Neural cell (in vitro differentiated cells): Measurements from ENCODE around the gene G6PC3. TPM values are rescaled to one million over a fixed set of nuclear protein-coding genes. Genes with fewer than 3 reads are reported as not detected.

Experiments used
- H2AFZ ChIP-seq: fragments of 200-600, 300-800 bp; sonication (generic), shearing (Covaris generic); 2 replicates; pipeline ENCODE4 v1.6.0; 2014; ENCODE audit warnings: low read depth, mild to moderate bottlenecking, antibody characterized with exemption, low read length, moderate library complexity
- H3F3A ChIP-seq: fragments of 200-600 bp; shearing (Covaris generic); 2 replicates; pipeline ENCODE4 v1.6.1; 2016; ENCODE audit warnings: mild to moderate bottlenecking, moderate library complexity, mixed read lengths, antibody characterized with exemption, low read length; ENCODE audit not compliant: insufficient read depth, poor library complexity, severe bottlenecking
- H3K27ac ChIP-seq: fragments of 200-600, 300-800 bp; sonication (generic), shearing (Covaris generic); 2 replicates; pipeline ENCODE4 v1.5.1; 2014; ENCODE audit warnings: mild to moderate bottlenecking, low read length, moderate library complexity
- H3K27me3 ChIP-seq: fragments of 300-800, 200-600 bp; sonication (generic), shearing (Covaris generic); 2 replicates; pipeline ENCODE4 v1.6.0; 2014; ENCODE audit warnings: mild to moderate bottlenecking, low read depth, low read length, moderate library complexity; ENCODE audit not compliant: insufficient read depth
- H3K36me3 ChIP-seq: fragments of 300-800, 200-600 bp; sonication (generic), shearing (Covaris generic); 2 replicates; pipeline ENCODE4 v1.5.1; 2014; ENCODE audit warnings: mild to moderate bottlenecking, antibody characterized with exemption, low read length, moderate library complexity; ENCODE audit not compliant: insufficient read depth
- H3K4me2 ChIP-seq: fragments of 300-800, 200-600 bp; sonication (generic), shearing (Covaris generic); 2 replicates; pipeline ENCODE4 v1.6.0; 2014; ENCODE audit warnings: mild to moderate bottlenecking, low read length
- H3K4me3 ChIP-seq: fragments of 300-800, 200-600 bp; sonication (generic), shearing (Covaris generic); 2 replicates; pipeline ENCODE4 v1.5.1; 2014; ENCODE audit warnings: mild to moderate bottlenecking, low read length, moderate library complexity
- H3K79me2 ChIP-seq: fragments of 200-600 bp; shearing (Covaris generic); replicated peaks from 2 replicates; pipeline ENCODE4 v1.6.0; 2014; ENCODE audit warnings: mild to moderate bottlenecking, low read length, moderate library complexity; ENCODE audit not compliant: insufficient read depth
- H3K9ac ChIP-seq: fragments of 300-800, 200-600 bp; sonication (generic), shearing (Covaris generic); 2 replicates; pipeline ENCODE4 v1.6.1; 2016; ENCODE audit warnings: mild to moderate bottlenecking, low read length, mixed read lengths
- H3K9me2 ChIP-seq: fragments of 200-600 bp; shearing (Covaris generic); 2 replicates; pipeline ENCODE4 v1.6.1; 2016; ENCODE audit warnings: mild to moderate bottlenecking, low read length, mixed read lengths; ENCODE audit not compliant: insufficient read depth
- H3K9me3 ChIP-seq: fragments of 200-600, 300-800 bp; sonication (generic), shearing (Covaris generic); 2 replicates; pipeline ENCODE4 v1.6.1; 2016; ENCODE audit warnings: mild to moderate bottlenecking, mixed run types, low read length, moderate library complexity, mixed read lengths
- H4K20me1 ChIP-seq: fragments of 200-600 bp; shearing (Covaris generic); 2 replicates; pipeline ENCODE4 v1.6.1; 2016; ENCODE audit warnings: mild to moderate bottlenecking, mixed run types; ENCODE audit not compliant: insufficient read depth
- EP300 ChIP-seq: fragments of 450-650 bp; conservative IDR thresholded peaks from 2 replicates; pipeline ENCODE4 v1.6.1; 2014; ENCODE audit warnings: antibody characterized with exemption, mild to moderate bottlenecking, moderate library complexity; ENCODE audit not compliant: poor library complexity, severe bottlenecking
- EZH2 ChIP-seq: fragments of 200-600, 300-800 bp; shearing (Covaris generic), sonication (generic); IDR thresholded peaks from 2 replicates; pipeline ENCODE4 v1.6.1; 2014; ENCODE audit warnings: antibody characterized with exemption, low read length, borderline replicate concordance, mild to moderate bottlenecking; ENCODE audit not compliant: insufficient read depth, poor library complexity, severe bottlenecking
- MXI1 ChIP-seq: fragments of 450-650 bp; conservative IDR thresholded peaks from 2 replicates; pipeline ENCODE4 v1.6.1; 2014; ENCODE audit warnings: antibody characterized with exemption, mild to moderate bottlenecking; ENCODE audit not compliant: poor library complexity, severe bottlenecking
- POLR2AphosphoS5 ChIP-seq: IDR thresholded peaks from 2 replicates; pipeline ENCODE4 v1.6.1; 2012
- RAD21 ChIP-seq: fragments of 450-650 bp; conservative IDR thresholded peaks from 2 replicates; pipeline ENCODE4 v1.6.1; 2014; ENCODE audit warnings: antibody characterized with exemption, mild to moderate bottlenecking, moderate library complexity
- SMC3 ChIP-seq: fragments of 450-650 bp; conservative IDR thresholded peaks from 2 replicates; pipeline ENCODE4 v1.6.1; 2014; ENCODE audit warnings: antibody characterized with exemption, mild to moderate bottlenecking, moderate library complexity; ENCODE audit not compliant: poor library complexity
- TAF1 ChIP-seq: IDR thresholded peaks from 2 replicates; pipeline ENCODE4 v1.6.1; 2012; ENCODE audit warnings: low read depth
- polyA plus RNA-seq: library from polyadenylated mRNA; depleted of rRNA; stranded (reverse); fragments of >200 nt; gene quantifications from 2 replicates; pipeline ENCODE4 v1.2.3, GENCODE V29; 2014
- TF ChIP-seq, protein P1 (sequence below): fragments of 450-650 bp; IDR thresholded peaks from 2 replicates; pipeline ENCODE4 v1.5.1; 2014; ENCODE audit warnings: antibody characterized with exemption, mild to moderate bottlenecking, moderate library complexity; ENCODE audit not compliant: poor library complexity, severe bottlenecking
- TF ChIP-seq, protein P2 (sequence below): IDR thresholded peaks from 2 replicates; pipeline ENCODE4 v1.6.1; 2012; ENCODE audit warnings: borderline replicate concordance

G6PC3 gene
- polyA plus RNA-seq, 1 donor from 2014 or later: 10.8 TPM

DNA sequence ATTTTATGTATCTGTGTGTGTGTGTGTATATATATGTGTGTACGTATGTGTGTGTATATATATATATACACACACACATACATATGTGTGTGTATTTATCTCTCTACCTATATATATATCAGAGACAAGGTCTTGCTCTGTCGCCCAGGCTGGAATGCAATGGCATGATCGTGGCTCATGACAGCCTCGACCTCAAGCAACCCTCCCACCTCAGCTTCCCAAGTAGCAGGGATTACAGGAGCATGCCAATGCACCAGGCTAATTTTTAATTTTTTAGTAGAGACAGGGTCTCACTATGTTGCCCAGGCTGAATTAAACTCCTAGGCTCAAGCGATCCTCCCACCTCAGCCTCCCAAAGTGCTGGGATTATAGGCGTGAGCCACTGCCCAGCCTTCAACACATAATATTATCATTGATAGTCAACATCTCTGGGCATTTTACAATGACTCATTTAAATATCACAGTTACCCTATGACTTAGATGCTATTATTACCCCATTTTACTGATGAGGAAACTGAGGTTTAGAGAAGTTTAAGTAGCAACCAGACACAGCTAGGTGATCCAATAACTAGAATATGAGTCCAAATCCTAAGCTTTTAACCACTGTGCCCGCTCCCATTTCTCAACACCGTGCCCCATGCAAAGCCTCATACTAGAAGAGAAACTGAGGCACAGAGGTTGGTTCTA is 24.3 kb downstream of the G6PC3 start:
- no peaks in the 10 kb centered on the region for H3K36me3 ChIP-seq
- no peaks in the 10 kb centered on the region for H4K20me1 ChIP-seq
- no peaks in the 10 kb centered on the region for H3K79me2 ChIP-seq
- peak overlapping the region; percentile 84 for H3K27ac ChIP-seq
- peak overlapping the region; percentile 64 for H3K4me3 ChIP-seq
- no peaks in the 10 kb centered on the region for H3K9me3 ChIP-seq
- H3K4me2 ChIP-seq: peak overlapping the region; percentile 38
- H3K9ac ChIP-seq: peak overlapping the region; percentile 64
- no peaks in the 10 kb centered on the region for H3K9me2 ChIP-seq
- H3K27me3 ChIP-seq: no peaks in the 10 kb centered on the region
- H2AFZ ChIP-seq: no peak overlapping the region
- TF ChIP-seq EP300 (no peak), RAD21 (no peak), TAF1 (no peak), MXI1 (no peak), SMC3 (no peak), EZH2 (no peak), POLR2AphosphoS5 (no peak)
- TF ChIP-seq, protein P1, sequence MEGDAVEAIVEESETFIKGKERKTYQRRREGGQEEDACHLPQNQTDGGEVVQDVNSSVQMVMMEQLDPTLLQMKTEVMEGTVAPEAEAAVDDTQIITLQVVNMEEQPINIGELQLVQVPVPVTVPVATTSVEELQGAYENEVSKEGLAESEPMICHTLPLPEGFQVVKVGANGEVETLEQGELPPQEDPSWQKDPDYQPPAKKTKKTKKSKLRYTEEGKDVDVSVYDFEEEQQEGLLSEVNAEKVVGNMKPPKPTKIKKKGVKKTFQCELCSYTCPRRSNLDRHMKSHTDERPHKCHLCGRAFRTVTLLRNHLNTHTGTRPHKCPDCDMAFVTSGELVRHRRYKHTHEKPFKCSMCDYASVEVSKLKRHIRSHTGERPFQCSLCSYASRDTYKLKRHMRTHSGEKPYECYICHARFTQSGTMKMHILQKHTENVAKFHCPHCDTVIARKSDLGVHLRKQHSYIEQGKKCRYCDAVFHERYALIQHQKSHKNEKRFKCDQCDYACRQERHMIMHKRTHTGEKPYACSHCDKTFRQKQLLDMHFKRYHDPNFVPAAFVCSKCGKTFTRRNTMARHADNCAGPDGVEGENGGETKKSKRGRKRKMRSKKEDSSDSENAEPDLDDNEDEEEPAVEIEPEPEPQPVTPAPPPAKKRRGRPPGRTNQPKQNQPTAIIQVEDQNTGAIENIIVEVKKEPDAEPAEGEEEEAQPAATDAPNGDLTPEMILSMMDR: no peak
- TF ChIP-seq, protein P2, sequence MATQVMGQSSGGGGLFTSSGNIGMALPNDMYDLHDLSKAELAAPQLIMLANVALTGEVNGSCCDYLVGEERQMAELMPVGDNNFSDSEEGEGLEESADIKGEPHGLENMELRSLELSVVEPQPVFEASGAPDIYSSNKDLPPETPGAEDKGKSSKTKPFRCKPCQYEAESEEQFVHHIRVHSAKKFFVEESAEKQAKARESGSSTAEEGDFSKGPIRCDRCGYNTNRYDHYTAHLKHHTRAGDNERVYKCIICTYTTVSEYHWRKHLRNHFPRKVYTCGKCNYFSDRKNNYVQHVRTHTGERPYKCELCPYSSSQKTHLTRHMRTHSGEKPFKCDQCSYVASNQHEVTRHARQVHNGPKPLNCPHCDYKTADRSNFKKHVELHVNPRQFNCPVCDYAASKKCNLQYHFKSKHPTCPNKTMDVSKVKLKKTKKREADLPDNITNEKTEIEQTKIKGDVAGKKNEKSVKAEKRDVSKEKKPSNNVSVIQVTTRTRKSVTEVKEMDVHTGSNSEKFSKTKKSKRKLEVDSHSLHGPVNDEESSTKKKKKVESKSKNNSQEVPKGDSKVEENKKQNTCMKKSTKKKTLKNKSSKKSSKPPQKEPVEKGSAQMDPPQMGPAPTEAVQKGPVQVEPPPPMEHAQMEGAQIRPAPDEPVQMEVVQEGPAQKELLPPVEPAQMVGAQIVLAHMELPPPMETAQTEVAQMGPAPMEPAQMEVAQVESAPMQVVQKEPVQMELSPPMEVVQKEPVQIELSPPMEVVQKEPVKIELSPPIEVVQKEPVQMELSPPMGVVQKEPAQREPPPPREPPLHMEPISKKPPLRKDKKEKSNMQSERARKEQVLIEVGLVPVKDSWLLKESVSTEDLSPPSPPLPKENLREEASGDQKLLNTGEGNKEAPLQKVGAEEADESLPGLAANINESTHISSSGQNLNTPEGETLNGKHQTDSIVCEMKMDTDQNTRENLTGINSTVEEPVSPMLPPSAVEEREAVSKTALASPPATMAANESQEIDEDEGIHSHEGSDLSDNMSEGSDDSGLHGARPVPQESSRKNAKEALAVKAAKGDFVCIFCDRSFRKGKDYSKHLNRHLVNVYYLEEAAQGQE: no peak
- H3F3A ChIP-seq: no peaks in the 10 kb centered on the region

DNA sequence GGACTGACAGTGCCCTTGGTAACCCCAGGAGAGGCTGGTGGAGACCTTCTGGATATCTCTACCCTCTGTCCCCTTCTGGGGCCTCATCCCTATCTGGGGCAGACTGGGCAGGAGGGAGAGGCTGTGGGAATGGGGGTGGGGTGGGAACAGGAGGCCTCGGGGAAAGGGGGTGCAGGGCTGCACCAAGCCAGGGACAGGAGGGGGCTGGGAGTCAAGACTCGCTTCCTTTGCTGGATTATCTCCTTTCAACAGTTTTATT is 24.8 kb downstream of the G6PC3 start:
- Histone ChIP-seq H3K79me2 (no peaks in the 10 kb centered on the region), H3K27ac (peak overlapping the region; percentile 84), H3K9me2 (no peaks in the 10 kb centered on the region), H3K4me3 (peak overlapping the region; percentile 64), H3K4me2 (peak overlapping the region; percentile 38), H4K20me1 (no peaks in the 10 kb centered on the region), H3K9ac (peak overlapping the region; percentile 64), H2AFZ (no peak overlapping the region), H3K36me3 (no peaks in the 10 kb centered on the region), H3K9me3 (no peaks in the 10 kb centered on the region), H3F3A (no peaks in the 10 kb centered on the region), H3K27me3 (no peaks in the 10 kb centered on the region)
- TF ChIP-seq MXI1 (no peak), RAD21 (no peak), TAF1 (no peak), EZH2 (no peak), SMC3 (no peak), POLR2AphosphoS5 (no peak), EP300 (no peak)
- TF ChIP-seq, protein P1: no peak
- TF ChIP-seq, protein P2: peak; percentile 7
